GM21360 (cell line): Measurements from ENCODE around the gene AASDHPPT.
"Not testable (repeated sequence)": the region's sequence is repeated elsewhere in the genome, so short reads cannot be mapped to it uniquely, and the experiment has no call there.

ENCODE experiments used
- ATAC-seq: cut with Tn5 transposase; IDR thresholded peaks from one replicate; pipeline ENCODE4 v1.9.1; 2021; ENCODE audit warnings: mild to moderate bottlenecking, moderate library complexity; ENCODE audit not compliant: unreplicated experiment

AASDHPPT gene, protein sequence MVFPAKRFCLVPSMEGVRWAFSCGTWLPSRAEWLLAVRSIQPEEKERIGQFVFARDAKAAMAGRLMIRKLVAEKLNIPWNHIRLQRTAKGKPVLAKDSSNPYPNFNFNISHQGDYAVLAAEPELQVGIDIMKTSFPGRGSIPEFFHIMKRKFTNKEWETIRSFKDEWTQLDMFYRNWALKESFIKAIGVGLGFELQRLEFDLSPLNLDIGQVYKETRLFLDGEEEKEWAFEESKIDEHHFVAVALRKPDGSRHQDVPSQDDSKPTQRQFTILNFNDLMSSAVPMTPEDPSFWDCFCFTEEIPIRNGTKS

DNA sequence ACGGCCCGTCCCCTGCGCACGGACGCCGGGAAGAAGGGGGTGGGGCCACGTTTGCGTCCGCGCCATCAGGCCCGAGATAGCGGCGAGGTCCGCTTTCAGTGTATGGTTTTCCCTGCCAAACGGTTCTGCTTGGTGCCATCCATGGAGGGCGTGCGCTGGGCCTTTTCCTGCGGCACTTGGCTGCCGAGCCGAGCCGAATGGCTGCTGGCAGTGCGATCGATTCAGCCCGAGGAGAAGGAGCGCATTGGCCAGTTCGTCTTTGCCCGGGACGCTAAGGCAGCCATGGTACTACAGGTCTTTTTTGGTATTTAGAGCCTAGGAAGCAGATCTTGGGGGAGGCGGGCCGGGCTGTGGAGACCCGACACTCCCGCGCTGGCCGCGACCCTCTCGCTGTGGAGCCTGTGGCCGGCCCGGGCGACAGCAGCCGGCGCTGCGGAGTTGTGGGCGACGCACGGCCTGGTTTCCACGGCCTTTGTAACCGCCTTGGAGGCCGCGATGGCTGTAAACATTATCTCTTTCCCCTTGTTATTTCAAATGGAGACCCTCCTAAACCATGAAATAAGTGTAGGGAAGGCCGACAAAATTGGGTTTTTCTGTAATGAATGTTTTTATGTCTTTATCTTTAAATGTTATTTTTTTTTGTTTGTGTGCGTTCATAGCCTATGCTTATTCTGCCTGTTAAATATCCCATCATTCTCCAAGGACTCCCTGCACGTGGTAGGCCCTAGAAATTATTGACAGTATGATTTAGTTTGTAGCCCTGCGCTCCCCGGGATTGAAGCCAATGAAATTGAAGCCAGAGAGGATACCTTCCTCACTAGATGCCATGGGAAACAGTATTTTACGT lies at the start of gene AASDHPPT:
Gene AASDHPPT, plus strand, starts transcription at position 54 of the 847 bp plus-strand sequence. Its CDS starts 49 bp downstream, at position 103.
- ATAC-seq: peak; percentile 15

DNA sequence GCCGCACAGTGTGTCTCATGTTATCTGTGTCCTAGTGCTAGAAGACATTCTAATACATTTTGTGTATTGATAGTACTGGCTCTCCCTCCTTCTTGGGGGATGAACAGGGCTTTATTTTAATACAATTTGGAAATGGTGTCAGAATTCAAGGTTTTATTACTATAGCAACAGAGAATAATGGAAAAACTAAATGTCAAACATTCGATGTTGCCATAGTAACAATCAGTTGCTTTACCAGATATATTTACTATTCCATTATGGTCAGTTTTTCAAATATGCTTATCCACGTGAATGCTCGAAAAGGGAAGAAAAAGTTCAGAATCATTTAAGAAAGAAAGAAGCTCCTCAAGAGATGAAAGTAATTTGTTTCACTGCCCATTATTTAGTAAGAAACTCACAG lies 46.9 kb upstream of the AASDHPPT start:
- no peak for ATAC-seq

DNA sequence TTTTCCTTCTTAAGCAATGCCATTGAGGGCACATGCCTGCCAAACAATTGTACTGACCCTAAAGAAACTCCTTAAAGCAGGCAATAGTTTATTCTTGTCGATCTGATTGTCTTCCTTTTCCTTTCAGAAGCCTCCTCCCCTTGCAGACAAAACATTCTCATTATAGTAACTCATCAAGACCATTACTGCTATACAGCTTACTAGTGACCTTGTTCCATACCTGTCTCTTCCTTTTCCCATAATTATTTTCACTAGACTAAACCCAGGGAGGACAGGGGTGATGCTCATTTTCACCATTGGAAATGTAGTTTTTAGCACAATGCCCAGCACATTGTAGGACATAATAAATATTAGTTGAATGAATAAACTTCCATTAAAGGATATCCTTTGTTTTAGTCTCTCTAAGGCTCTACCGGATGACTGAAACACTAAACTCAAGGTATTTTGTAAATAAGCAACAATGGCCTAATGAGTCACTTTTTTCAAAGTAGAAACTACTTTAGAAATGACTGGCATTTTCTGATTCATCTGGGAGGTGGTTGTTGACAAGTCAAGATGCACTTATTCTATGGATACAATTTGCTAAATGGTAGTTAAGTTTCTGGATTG lies 46.2 kb upstream of the AASDHPPT start:
- ATAC-seq: no peak

DNA sequence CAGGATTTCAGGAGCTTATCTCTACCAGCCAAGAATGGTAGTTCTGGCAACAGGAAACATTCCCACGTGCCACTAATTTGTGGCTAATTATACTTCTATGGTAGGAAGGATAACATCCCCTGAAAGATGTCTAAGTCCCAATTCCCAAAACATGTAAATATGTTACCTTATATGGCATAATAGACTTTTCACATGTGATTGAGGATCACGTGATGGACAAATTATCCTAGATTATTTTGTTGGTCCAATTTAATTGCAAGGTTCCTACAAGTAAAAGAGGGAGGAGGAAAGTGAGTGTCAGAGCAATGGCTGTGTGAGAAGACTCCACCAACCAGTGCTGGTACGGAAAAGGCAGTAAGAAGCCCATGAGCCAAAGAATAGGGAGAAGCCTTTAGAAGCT lies 45.5 kb upstream of the AASDHPPT start:
- no peak for ATAC-seq

DNA sequence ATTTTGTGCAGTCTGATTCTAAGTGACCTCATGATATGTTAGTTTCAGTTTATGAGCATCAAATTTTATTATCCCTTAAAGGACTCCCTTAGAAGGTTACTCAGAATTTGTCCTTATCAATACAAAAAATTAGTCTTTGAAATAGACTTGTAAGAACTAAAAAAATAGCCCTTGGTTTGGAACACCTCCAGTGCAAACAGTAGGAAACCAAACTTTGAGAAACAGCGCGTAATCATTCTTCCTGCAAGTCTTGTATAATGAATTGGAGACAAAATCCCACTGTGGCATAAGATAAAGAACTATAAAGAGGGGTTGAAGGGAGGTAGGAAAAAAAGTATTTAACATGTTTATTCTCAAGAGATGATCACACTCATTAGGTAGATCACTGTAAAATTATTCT lies 44.6 kb upstream of the AASDHPPT start:
- no peak for ATAC-seq

DNA sequence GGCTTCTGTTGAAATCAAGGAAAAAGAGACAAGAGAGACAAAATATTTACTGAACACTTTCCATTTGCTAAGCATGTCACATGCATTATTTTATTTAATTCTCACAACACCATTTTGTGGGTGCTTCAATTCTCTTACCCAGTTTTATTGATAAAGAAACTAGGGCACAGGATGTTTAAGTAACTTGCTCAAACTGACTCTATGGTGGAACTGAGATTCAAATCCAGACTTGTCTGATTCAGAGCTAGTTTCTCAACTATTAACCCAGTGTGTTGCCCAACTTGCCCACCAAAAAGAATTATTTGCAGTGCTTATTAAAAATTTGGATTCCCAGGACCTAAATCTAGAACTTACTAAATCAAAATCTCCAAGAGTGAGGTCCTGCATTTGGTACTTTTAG lies 33.9 kb upstream of the AASDHPPT start:
- no peak for ATAC-seq

DNA sequence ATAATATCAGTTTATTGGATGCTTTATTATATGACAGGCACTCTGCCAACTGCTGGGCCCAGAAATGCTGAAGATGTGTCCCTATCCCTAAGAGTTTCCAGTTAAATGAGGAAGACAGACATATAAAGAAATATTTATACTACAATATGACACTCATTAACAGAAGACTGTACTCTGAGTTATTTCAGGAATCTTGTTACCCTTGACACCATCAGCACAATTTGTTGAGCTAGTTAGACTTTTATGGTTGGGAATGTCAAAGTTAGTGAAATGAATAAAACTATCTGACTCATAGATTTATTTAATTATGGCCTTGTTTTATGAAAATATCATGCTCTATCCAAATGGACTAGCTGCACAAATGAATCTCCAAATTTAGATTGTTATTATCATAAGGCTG lies 29.8 kb upstream of the AASDHPPT start:
- no peak for ATAC-seq

DNA sequence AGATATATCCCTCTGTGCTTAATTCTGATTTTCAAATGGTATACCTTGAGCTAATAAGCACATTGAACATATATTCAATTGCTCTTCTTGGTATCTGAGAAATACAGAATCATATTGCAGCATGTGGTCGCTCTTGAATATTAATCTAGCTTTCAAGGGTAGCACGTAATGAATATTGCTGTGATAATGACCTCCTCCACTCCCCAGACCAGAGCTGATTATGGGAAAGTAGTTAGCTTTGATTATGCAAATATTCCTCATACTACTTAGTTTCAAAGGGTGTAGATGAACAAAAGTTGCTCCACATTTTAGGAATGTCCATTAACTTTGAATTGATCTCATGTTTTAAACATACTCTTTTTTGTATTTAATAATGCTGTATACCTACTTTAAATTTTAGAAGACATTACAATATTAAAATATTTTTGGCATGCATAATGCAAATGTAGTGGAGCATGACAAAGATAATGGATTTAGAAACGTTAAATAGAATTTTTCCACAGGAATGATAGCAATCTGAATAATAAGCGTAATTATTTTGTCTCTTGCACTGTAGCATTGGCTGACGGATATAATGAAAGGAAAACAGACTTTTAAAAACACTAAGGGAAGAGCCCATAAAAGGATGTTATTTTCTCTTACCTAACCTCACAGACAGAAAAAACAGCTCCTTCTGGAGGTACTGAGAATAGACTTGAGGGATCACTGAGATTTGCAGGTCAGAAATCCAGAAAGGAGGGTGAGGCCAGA lies 27.6 kb upstream of the AASDHPPT start:
- ATAC-seq: no peak

DNA sequence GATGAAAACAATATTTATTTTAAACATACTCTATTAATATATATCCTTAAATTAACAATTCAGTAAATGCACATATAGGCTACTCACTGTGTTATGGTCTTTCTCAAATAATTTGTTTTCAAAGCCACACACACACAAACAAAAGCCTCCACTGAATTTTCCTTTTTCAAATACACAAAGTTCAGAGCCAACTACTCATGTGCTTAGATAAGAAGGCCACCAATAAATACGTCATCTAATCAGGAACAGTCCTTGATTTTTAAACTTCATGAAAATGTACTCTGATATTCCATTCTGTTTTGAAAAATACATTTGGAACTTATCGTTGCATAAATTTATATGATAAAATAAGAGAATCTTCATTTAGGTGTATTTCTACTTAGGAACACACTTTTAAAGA lies 26.4 kb upstream of the AASDHPPT start:
- ATAC-seq: no peak

DNA sequence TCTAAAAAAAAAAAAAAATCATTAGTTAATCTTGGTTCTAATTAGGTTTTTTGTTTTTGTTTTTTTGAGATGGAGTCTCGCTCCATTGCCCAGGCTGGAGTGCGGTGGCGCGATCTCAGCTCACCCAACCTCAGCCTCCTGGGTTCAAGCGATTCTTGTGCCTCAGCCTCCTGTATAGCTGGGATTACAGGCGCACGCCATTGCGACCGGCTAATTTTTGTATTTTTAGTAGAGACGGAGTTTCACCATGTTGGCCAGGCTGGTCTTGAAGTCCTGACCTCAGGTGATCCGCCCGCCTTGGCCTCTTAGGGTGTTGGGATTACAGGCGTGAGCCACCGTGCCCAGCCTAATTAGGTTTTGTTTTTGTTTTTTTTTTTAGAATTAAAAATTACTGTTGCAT lies 19.1 kb upstream of the AASDHPPT start:
- ATAC-seq: not testable (repeated sequence)

DNA sequence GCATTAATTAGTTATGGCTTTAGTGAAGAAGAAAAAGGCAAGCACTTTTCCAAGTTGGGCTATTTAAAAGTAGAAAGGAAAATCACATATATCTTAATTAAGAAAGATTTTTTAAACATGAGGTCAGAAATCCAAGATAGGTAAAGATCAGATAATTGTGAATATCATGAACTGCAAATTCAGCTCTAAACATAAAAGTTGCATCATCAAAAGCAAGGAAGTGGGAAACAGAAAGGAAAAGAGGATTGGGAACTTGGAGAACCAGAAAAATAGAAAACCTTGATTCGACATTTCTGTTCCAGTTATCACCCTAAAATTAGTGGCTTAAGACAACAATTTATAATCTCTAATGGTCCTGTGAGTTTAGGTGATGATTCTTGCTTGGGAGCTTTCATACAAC lies 17.8 kb upstream of the AASDHPPT start:
- no peak for ATAC-seq

DNA sequence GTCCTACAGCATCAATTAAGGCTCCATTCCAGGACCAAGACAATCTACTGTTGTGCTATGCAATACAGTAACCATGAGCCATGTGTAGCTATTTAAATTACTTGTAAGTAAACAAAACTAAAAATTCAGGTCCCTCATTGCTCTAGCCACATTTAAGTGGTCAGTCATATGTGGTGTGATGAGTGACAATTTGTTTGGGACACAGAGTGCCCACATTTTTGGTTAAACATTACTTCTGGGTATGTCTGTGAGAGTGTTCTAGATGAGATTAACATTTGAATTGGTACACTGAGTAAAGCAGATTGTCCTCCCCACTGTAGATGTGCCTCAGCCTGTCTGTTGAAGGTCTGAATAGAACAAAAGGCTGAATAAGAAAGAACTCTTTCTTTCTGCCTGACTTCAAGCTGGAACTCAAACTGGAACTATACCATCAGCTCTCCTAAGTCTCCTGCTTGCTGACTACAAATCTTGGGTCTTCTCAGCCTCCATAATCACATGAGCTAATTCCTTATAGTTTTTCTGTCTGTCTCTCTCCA lies 16.1 kb upstream of the AASDHPPT start:
- ATAC-seq: no peak

DNA sequence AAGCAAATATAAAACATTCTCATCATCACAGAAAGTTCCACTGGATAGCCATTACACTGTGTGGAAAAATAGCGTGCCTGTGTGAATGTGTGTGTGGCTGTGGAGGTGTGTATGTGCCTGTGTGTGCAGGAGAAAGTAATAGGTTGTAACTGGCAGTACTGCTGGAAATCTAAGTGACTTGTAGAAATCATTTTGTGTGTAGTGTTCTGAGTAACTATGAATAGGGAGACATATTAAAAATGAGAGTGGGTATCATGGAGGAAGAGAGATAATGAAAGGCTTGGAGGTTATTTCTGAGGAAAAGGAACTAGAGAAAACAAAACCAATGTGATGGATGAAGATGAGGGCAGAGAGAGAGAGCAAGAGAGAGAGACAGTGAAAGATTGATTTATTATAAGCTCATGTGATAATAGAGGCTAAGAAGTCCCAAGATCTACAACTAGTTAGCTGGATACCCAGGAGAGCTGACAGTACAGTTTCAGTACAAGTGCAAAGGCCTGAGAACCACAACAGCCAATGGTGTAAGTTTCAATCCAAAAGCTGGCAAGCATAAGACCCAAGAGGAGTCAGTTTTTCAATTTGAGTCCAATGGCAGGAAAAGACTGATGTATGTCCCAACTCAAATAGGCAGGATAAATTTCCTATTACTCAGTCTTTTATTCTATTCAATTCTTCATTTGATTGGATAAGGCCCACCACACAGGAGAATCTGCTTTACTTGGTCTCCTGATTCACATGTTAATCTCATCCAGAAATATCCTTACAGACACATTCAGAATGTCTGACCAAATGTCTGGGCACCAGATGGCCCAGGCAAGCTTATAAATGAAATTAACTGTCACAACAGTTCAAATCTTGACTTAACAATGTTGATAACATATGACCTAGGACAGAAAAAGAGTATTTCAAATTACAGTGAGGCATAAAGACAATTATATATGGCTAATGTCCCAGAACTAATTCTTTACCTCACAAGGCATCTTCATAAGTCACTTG lies 15.2 kb upstream of the AASDHPPT start:
- no peak for ATAC-seq

DNA sequence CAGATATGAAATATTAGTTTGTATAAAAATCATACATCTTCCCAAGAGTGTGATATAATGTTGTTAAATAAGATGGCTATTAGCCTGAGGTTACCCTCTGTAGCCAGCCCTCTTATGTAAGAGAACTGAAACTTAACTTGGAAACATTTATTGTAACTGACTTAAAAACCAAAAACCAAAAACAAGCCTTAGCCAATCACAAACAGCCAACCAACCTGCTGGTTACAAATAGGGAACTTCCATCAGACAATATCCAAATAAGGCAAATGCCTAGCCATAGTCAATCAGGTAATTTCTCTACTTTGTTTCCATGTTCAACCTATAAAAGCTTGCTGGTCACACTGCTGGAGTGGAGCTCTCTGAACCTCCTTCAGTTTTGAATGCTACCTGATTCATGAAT lies 14.5 kb upstream of the AASDHPPT start:
- ATAC-seq: no peak

DNA sequence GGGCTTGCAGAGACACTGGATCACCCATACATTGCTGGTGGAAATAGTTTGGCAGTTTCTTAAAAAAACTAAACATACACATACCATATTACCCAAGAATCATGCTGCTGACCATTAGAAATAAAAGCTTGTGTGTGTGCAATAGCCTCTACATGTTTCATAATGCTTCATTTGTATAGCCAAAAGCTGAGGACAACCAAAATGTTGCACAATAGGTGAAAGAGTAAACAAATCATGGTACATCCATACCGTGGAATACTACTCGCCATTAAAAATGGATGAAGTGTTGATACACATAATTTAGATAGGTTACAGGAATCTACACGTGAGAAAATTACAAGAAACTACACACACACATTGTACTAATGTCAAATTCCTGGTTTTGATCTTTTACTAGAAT lies 6.9 kb upstream of the AASDHPPT start:
- ATAC-seq: no peak

DNA sequence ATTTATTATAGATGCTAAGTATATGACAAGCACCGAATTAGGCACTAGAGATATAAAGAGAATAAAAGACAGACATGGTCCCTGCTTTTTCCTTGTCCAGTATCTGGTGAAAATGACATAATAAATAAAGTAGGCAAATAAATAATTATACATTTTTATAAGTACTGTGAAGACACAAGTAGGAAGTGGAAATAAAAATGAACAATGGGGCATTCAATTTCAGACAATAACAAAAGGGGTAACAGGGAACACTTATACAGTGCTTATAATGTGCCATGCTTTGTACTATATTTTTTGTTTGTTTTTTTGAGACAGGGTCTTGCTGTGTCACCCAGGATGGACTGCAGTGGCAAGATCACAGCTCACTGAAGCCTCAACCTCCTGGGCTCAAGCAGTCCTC lies 4.7 kb upstream of the AASDHPPT start:
- ATAC-seq: no peak

DNA sequence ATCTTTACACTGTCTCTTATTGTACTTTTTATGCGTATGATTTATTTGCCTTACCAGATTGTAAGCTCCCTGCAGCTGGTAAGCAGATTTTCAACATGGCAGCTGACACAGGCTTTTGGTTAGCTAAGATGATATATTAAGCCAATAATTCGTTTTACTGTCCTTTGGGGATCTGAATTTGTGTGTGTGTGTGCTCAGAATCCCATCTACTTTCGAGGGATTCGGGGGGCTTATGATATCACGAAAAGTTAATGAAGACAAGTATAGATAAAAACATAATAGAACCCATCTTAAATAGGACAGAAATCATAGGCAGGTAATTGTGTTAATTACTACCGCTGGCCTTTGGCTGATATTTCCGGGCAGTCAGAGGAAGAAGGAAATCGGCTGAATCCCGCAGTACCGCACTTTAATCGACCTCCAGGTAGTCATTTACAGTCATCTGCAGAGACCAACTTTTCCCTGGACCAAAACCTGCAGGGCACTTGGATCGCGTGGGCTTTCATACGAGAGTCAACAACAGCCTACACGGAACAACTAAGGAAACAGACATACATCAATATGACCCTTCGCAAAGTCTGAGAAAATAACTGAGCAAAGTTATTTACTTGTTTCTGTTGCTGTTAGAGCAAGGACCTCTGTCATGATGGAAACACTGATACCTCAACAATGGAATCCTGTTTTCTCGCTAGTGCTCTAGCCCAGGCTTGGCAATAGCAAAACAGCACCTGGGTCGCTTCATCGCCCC lies 1.1 kb upstream of the AASDHPPT start:
- ATAC-seq: no peak

DNA sequence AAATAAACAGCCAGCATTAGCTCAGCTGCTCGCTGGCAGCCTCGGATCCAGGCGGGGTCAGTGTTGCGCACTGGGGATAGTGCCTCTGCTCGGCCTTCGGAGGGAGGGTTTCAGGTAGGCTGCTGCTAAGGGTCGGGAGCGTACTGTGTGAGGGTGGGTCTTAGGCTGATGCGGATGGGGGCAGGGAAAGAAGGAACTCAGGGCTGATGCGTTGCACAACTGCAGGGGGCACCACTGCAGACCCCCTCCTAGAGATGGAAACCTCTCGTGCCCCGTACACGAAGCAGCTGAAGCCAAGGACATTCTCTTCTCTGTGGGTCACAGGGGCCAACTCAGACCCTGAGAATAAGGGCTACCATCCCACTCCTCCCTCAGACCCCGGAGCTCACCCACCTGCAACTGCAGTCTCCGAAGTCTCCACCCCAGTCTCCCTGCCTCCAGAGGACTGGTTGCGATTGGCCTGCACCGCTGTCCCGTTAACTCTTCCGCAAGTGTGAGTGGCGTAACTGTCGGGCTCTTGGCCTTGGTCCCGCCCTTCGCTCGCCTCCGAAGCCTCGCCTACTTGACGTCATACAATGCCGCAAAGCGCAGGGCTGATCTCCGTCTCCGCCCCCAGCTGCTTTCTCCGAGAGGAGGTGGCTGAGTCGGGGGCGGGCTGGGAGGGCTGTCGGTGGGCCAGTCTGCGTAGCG lies 398 bp upstream of the AASDHPPT start, which contains the start of gene KBTBD3:
Gene KBTBD3, minus strand, starts transcription at position 429 of the 690 bp plus-strand sequence. CDS start 18,250 bp downstream, outside the sequence.
- ATAC-seq: peak; percentile 93
